Fibroblast of pulmonary artery (primary cell): Measurements from ENCODE around the gene ARF3.

Experiments
- DNase-seq: peaks from one replicate; pipeline ENCODE4 v3.0.0-alpha.2; 2010; ENCODE audit warnings: low read depth
- H3K4me3 ChIP-seq: replicated peaks from 2 replicates; pipeline ENCODE4 v1.5.1; 2011; ENCODE audit warnings: low read depth, mild to moderate bottlenecking, control low read depth, low read length, moderate library complexity
- CTCF ChIP-seq: IDR thresholded peaks from 2 replicates; pipeline ENCODE4 v1.5.1; 2011; ENCODE audit warnings: mild to moderate bottlenecking, control low read depth, low read length, inconsistent platforms; ENCODE audit errors: missing control alignments

ARF3 gene

GRCh38 chr12:48890657-48891418, 66.4 kb downstream of the ARF3 start:
- TF ChIP-seq CTCF, result peak; percentile 80
- H3K4me3 ChIP-seq, result peak overlapping the region; percentile 41
- DNase-seq, result peak; percentile 77

GRCh38 chr12:48889679-48890078, 67.6 kb downstream of the ARF3 start:
- no peak overlapping the region for H3K4me3 ChIP-seq
- TF ChIP-seq CTCF, result no peak
- DNase-seq, result no peak
